ENCODE data around the gene SPIRE1. TPM values are rescaled to one million over a fixed set of nuclear protein-coding genes. Genes with fewer than 3 reads are reported as not detected.

Gene SPIRE1
- total and polyA plus RNA-seq, 4 donors: 0.29 to 5.7 (median 3.2) TPM

- H3K27me3 ChIP-seq (ENCODE audit: control insufficient read depth in 4 of 4, insufficient read depth in 4 of 4, low read length in 3 of 4): no peaks in the 10 kb centered on the region
- WGBS: 69% methylated on average over 9 of the region's 9 CpGs
- H3K4me1 ChIP-seq (ENCODE audit: control insufficient read depth in 4 of 4, insufficient read depth in 4 of 4, low read length in 3 of 4): no peaks in the 10 kb centered on the region
- TF ChIP-seq HNF4A (conservative IDR thresholded peaks at IDR 0.05): peak; percentile 45 to 54
- TF ChIP-seq NR2F2 (IDR thresholded peaks at IDR 0.05): no peak
- no peak for DNase-seq (ENCODE audit: low spot score)
- no peak overlapping the region for H3K4me3 ChIP-seq (ENCODE audit: low read depth in 1 of 3, low read length in 3 of 3)
- no peaks in the 10 kb centered on the region for H3K9me3 ChIP-seq (ENCODE audit: control insufficient read depth in 4 of 4, low read length in 3 of 4)
- H3K9ac ChIP-seq (ENCODE audit: low read depth in 1 of 2, low read length in 2 of 2): no peak overlapping the region
- H3K27ac ChIP-seq (ENCODE audit: low read depth in 1 of 2, low read length in 2 of 2): no peak overlapping the region
- H3K36me3 ChIP-seq (ENCODE audit: control insufficient read depth in 4 of 4, insufficient read depth in 3 of 4, low read depth in 1 of 4, low read length in 3 of 4): peaks cover 0 to 4% (median 2%) of the 10 kb centered on the region in 4 donors
Observed at GRCh38 chr18:12692206-12692605, 34.3 kb upstream of the SPIRE1 start.

- no peak for DNase-seq (ENCODE audit: low spot score)
- Histone ChIP-seq H3K27me3 (ENCODE audit: control insufficient read depth in 4 of 4, insufficient read depth in 4 of 4, low read length in 3 of 4) (no peaks in the 10 kb centered on the region), H3K4me3 (ENCODE audit: low read depth in 1 of 3, low read length in 3 of 3) (no peak overlapping the region), H3K9me3 (ENCODE audit: control insufficient read depth in 4 of 4, low read length in 3 of 4) (no peaks in the 10 kb centered on the region), H3K36me3 (ENCODE audit: control insufficient read depth in 4 of 4, insufficient read depth in 3 of 4, low read depth in 1 of 4, low read length in 3 of 4) (peaks cover 0 to 4% (median 2%) of the 10 kb centered on the region in 4 donors), H3K27ac (ENCODE audit: low read depth in 1 of 2, low read length in 2 of 2) (no peak overlapping the region), H3K4me1 (ENCODE audit: control insufficient read depth in 4 of 4, insufficient read depth in 4 of 4, low read length in 3 of 4) (no peaks in the 10 kb centered on the region), H3K9ac (ENCODE audit: low read depth in 1 of 2, low read length in 2 of 2) (no peak overlapping the region)
- 79% methylated on average over 4 of the region's 4 CpGs for WGBS
- TF ChIP-seq FOXA1 (IDR thresholded peaks at IDR 0.05): no peak
- TF ChIP-seq HNF4A (conservative IDR thresholded peaks at IDR 0.05): no peak
- TF ChIP-seq RAD21 (IDR thresholded peaks at IDR 0.05): no peak
- TF ChIP-seq ATF3 (IDR thresholded peaks at IDR 0.05): no peak
- TF ChIP-seq TAF1 (conservative IDR thresholded peaks at IDR 0.05): no peak
- no peak for TF ChIP-seq MAX (IDR thresholded peaks at IDR 0.05)
- no peak for TF ChIP-seq NR2F2 (IDR thresholded peaks at IDR 0.05)
- no peak for TF ChIP-seq FOXA2 (IDR thresholded peaks at IDR 0.05)
- TF ChIP-seq ZBTB33 (IDR thresholded peaks at IDR 0.05): no peak
Observed at GRCh38 chr18:12689256-12689850, 31.4 kb upstream of the SPIRE1 start.

- no peak overlapping the region for H3K4me3 ChIP-seq (ENCODE audit: low read depth in 1 of 3, low read length in 3 of 3)
- H3K9me3 ChIP-seq (ENCODE audit: control insufficient read depth in 4 of 4, low read length in 3 of 4): no peaks in the 10 kb centered on the region
- H3K4me1 ChIP-seq (ENCODE audit: control insufficient read depth in 4 of 4, insufficient read depth in 4 of 4, low read length in 3 of 4): no peaks in the 10 kb centered on the region
- H3K9ac ChIP-seq (ENCODE audit: low read depth in 1 of 2, low read length in 2 of 2): no peak overlapping the region
- H3K27me3 ChIP-seq (ENCODE audit: control insufficient read depth in 4 of 4, insufficient read depth in 4 of 4, low read length in 3 of 4): no peaks in the 10 kb centered on the region
- TF ChIP-seq FOXA1 (IDR thresholded peaks at IDR 0.05) (no peak), YY1 (IDR thresholded peaks at IDR 0.05) (no peak), ATF3 (IDR thresholded peaks at IDR 0.05) (no peak), JUND (IDR thresholded peaks at IDR 0.05) (no peak), RAD21 (IDR thresholded peaks at IDR 0.05) (peak in 1 of 2 donors; percentile 8), HNF4A (conservative IDR thresholded peaks at IDR 0.05) (no peak)
- H3K36me3 ChIP-seq (ENCODE audit: control insufficient read depth in 4 of 4, insufficient read depth in 3 of 4, low read depth in 1 of 4, low read length in 3 of 4): peaks cover 0 to 4% (median 3%) of the 10 kb centered on the region in 4 donors
- no peak for DNase-seq (ENCODE audit: low spot score)
- 85% methylated on average over 3 of the region's 3 CpGs for WGBS
- no peak overlapping the region for H3K27ac ChIP-seq (ENCODE audit: low read depth in 1 of 2, low read length in 2 of 2)
Observed at GRCh38 chr18:12686100-12686499, 28.2 kb upstream of the SPIRE1 start.
